PFSK-1 (cell line): ENCODE data around the gene PTGDR2.

Source experiments
- FOXP2 ChIP-seq: optimal IDR thresholded peaks from 2 replicates; pipeline ENCODE3; 2011; ENCODE audit warnings: borderline replicate concordance, control low read depth, inconsistent platforms; ENCODE audit not compliant: insufficient read depth; ENCODE audit errors: extremely low read length, extremely low read depth
- POLR2AphosphoS5 ChIP-seq: IDR thresholded peaks from 2 replicates; pipeline ENCODE4 v1.6.1; 2012; ENCODE audit warnings: low read depth, mild to moderate bottlenecking, control low read depth, low read length, moderate library complexity
- SIN3A ChIP-seq: IDR thresholded peaks from 2 replicates; pipeline ENCODE4 v1.6.1; 2012; ENCODE audit warnings: mild to moderate bottlenecking, low read length, moderate library complexity, borderline replicate concordance; ENCODE audit not compliant: insufficient read depth
- TAF1 ChIP-seq: IDR thresholded peaks from 2 replicates; pipeline ENCODE4 v1.6.1; 2012; ENCODE audit warnings: low read length, control low read depth, borderline replicate concordance; ENCODE audit not compliant: insufficient read depth
- TF ChIP-seq, protein P1 (sequence below), 2 experiments: IDR thresholded peaks; 2 replicates each; pipeline versions ENCODE4 v1.6.1 to v1.8.0; 2011 to 2012; ENCODE audit warnings: low read depth in 2 of 2, low read length in 2 of 2, control low read depth in 1 of 2, inconsistent platforms in 1 of 2, mild to moderate bottlenecking in 1 of 2, moderate library complexity in 1 of 2; ENCODE audit not compliant: insufficient read depth in 1 of 2

The PTGDR2 gene

DNA sequence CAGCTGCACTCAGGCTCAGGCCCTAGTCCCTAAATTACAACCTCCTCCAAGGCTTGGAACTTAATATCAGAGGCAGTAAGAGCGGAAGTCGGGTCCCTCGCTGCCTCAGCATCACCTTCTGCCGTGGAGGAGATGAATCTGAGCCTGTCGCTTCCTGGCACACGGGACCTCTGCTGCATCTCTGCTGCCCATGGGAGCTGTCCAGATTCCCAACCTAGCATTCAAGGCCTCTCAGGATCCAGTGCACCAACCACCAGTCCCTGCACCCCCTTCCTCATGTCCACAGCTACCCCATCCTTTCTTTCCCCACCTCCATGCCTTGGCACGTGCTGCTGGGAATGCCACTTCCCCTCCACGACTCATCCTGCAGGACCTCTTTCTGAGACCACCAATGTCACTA is 2.5 kb upstream of the PTGDR2 start:
- TF ChIP-seq, protein P1, sequence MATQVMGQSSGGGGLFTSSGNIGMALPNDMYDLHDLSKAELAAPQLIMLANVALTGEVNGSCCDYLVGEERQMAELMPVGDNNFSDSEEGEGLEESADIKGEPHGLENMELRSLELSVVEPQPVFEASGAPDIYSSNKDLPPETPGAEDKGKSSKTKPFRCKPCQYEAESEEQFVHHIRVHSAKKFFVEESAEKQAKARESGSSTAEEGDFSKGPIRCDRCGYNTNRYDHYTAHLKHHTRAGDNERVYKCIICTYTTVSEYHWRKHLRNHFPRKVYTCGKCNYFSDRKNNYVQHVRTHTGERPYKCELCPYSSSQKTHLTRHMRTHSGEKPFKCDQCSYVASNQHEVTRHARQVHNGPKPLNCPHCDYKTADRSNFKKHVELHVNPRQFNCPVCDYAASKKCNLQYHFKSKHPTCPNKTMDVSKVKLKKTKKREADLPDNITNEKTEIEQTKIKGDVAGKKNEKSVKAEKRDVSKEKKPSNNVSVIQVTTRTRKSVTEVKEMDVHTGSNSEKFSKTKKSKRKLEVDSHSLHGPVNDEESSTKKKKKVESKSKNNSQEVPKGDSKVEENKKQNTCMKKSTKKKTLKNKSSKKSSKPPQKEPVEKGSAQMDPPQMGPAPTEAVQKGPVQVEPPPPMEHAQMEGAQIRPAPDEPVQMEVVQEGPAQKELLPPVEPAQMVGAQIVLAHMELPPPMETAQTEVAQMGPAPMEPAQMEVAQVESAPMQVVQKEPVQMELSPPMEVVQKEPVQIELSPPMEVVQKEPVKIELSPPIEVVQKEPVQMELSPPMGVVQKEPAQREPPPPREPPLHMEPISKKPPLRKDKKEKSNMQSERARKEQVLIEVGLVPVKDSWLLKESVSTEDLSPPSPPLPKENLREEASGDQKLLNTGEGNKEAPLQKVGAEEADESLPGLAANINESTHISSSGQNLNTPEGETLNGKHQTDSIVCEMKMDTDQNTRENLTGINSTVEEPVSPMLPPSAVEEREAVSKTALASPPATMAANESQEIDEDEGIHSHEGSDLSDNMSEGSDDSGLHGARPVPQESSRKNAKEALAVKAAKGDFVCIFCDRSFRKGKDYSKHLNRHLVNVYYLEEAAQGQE (IDR thresholded peaks at IDR 0.05; ENCODE audit: insufficient read depth in 1 of 2, low read depth in 2 of 2, low read length in 2 of 2), result peak; percentile 37 to 52; a peak in 2 of 4 replicates
- TF ChIP-seq FOXP2, result no peak

DNA sequence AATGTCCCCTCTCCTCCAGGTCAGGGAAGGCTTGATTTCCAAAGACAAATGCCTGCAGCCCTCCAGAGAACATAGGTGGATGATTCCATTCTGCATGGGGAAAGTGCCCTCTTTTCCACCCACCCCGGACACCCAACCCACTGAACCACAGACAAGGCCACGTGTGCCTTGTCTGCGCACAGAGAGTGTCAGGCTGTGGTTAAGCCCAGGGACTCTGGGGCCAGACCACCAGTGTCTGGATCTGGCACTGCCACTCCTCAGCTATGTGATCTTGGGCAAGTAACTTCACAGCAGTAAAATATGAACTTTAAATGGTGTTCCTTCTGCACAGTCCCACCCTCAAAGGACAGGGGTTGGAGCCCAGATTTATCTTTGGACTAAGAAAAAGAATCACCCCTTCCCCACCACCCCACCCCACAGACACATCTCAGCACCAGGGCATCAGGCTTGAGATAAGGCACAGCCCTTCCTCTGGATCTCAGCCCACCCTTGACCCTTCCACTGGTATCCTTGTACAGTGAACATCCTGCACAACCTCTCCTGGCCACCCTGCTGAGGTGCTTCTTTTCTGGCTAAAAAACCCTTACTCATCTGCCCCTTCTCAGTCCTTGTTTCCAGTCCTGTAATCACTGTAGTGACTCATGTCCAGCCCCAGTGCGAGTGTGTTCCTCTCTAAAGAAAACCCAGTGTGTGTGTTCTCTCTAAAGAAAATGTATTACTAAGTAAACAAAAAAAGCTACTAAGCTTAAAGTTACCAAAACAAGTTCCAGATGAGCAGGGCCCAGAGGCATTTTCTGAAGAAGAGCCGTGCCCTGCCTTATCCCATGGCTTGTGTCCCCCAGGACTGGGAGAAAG is 1.9 kb upstream of the PTGDR2 start:
- no peak for TF ChIP-seq TAF1
- TF ChIP-seq POLR2AphosphoS5, result no peak
- TF ChIP-seq SIN3A, result no peak

DNA sequence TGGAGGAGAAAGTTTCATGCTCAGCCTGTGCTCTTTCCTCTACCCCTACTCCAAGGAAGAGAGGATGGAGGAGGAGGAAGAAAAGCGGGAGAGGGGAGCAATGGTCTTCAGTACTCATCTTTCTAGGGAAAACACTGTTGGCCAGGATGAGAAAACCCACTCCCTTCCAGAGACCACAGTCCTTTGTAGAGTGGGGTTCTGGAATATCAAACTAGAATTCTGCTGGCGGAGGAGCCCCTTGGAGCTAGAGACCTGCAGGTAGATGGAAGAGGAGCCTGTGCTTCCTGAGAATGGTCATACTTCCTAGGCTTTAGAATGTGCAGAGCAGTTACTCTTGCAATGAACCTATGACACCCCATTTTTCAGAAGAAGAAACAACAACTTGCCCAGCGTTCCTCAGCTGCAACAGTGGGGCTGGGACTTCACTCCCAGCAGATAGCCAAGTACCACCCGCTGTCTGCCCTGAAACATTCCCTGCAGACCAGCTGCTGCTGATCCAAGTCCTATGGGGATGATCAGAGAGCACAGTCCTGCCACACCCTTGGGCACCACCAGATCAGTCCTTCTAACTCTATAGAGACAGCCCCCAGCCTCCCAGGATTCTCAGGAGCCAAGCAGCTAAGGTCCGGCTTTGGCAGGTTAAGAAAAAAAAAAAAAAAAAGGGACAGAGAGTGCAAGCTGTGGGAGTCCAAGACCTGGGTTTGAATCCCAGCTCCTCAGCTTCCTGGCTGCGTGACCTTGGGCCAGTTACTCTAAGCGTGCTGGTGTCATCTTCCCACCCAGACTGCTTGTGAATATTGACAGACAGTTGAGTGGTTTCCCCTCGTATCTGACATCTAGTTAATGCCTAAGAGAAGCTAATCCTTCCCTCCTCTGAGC is 664 bp downstream of the PTGDR2 start:
- TF ChIP-seq, protein P1 (IDR thresholded peaks at IDR 0.05; ENCODE audit: insufficient read depth in 1 of 2, low read depth in 2 of 2, low read length in 2 of 2), result no peak
- no peak for TF ChIP-seq FOXP2
- no peak for TF ChIP-seq TAF1
- no peak for TF ChIP-seq SIN3A
- TF ChIP-seq POLR2AphosphoS5, result no peak

- TF ChIP-seq SIN3A (no peak), POLR2AphosphoS5 (no peak), FOXP2 (no peak), TAF1 (no peak)
- TF ChIP-seq, protein P1 (IDR thresholded peaks at IDR 0.05; ENCODE audit: insufficient read depth in 1 of 2, low read depth in 2 of 2, low read length in 2 of 2), result no peak
These were observed 1.5 kb downstream of the PTGDR2 start for GRCh38 chr11:60854140-60854846.
